NCI-H1417 treated with DMSO at 0.1 percent for 48 hours (cell line): ENCODE data around the gene GLS.
"Not testable (repeated sequence)": the region's sequence is repeated elsewhere in the genome, so short reads cannot be mapped to it uniquely, and the experiment has no call there.

Source experiments
- DNase-seq: peaks from one replicate; lab custom pipeline; 2025; lab: John Stamatoyannopoulos, UW

Gene GLS

GRCh38 chr2:190856985-190857384 lies 23.6 kb upstream of the GLS start:
- no peak for DNase-seq

- DNase-seq = no peak
Observed at GRCh38 chr2:190858817-190859216, 21.8 kb upstream of the GLS start.

- no peak for DNase-seq
Observed at GRCh38 chr2:190859347-190860297, 21.0 kb upstream of the GLS start.

- no peak for DNase-seq
Observed at GRCh38 chr2:190860985-190861680, 19.5 kb upstream of the GLS start.

- not testable (repeated sequence) for DNase-seq
Observed at GRCh38 chr2:190862128-190862527, 18.5 kb upstream of the GLS start.

- no peak for DNase-seq
Observed at GRCh38 chr2:190862571-190862991, 18.0 kb upstream of the GLS start.

- peak; percentile 81 for DNase-seq
Observed at GRCh38 chr2:190863946-190864345, 16.7 kb upstream of the GLS start.

- no peak for DNase-seq
Observed at GRCh38 chr2:190864375-190864774, 16.2 kb upstream of the GLS start.

- no peak for DNase-seq
Observed at GRCh38 chr2:190867212-190867611, 13.4 kb upstream of the GLS start.

GRCh38 chr2:190867832-190868231 lies 12.8 kb upstream of the GLS start:
- DNase-seq = no peak

GRCh38 chr2:190869721-190870120 lies 10.9 kb upstream of the GLS start:
- no peak for DNase-seq

GRCh38 chr2:190873451-190873850 lies 7.2 kb upstream of the GLS start:
- not testable (repeated sequence) for DNase-seq

- no peak for DNase-seq
Observed at GRCh38 chr2:190875891-190876290, 4.7 kb upstream of the GLS start.

GRCh38 chr2:190876631-190877030 lies 4.0 kb upstream of the GLS start:
- DNase-seq = no peak

GRCh38 chr2:190877436-190877835 lies 3.2 kb upstream of the GLS start:
- DNase-seq = no peak

- no peak for DNase-seq
Observed at GRCh38 chr2:190879474-190880377, 895 bp upstream of the GLS start.

- no peak for DNase-seq
Observed at GRCh38 chr2:190881084-190881597, 520 bp downstream of the GLS start.

GRCh38 chr2:190881598-190882410 lies 1.2 kb downstream of the GLS start:
- DNase-seq = no peak

- DNase-seq = no peak
Observed at GRCh38 chr2:190882411-190882766, 1.8 kb downstream of the GLS start.

- DNase-seq = no peak
Observed at GRCh38 chr2:190882856-190883582, 2.4 kb downstream of the GLS start.
